NCI-H2081 treated with DMSO at 0.1 percent for 48 hours (cell line): ENCODE results near the gene C1orf159.

Experiments
- DNase-seq: peaks from one replicate; lab custom pipeline; 2025; lab: John Stamatoyannopoulos, UW

C1orf159 gene

DNA sequence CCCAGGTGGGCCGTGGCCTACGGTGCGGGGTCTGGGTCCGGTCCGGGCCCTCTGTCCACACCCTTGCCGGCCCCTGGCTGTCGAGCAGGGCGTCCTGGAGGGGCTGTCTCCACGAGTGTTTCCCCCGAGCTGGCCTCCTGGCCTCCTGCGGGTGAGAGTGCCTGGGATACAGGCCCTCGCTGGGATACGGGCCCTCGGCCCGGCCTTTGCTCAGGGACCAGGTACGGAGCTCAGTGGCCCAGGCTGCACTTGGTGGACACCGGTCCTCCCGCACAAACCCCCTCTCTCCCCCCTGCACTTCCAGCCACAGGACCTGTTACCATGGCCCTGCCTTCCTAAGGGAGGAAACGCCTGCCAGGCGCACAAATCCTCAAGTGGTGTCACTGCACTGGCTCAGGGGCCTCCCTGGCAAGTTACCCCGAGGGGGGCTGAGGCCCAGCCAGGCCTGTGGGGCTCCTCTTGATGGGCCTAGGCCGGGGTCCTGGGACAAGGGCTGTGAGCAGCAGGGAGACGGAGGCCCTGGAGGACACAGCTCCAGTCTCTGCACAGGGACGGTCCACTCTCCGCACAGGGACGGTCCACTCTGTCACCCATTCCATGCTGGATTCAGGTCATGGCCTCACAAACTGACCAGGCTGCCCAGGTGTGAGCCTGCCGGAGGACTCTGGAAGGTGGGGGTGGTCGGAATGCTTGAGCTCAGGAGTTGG lies 23.6 kb downstream of the C1orf159 start:
- DNase-seq = no peak

DNA sequence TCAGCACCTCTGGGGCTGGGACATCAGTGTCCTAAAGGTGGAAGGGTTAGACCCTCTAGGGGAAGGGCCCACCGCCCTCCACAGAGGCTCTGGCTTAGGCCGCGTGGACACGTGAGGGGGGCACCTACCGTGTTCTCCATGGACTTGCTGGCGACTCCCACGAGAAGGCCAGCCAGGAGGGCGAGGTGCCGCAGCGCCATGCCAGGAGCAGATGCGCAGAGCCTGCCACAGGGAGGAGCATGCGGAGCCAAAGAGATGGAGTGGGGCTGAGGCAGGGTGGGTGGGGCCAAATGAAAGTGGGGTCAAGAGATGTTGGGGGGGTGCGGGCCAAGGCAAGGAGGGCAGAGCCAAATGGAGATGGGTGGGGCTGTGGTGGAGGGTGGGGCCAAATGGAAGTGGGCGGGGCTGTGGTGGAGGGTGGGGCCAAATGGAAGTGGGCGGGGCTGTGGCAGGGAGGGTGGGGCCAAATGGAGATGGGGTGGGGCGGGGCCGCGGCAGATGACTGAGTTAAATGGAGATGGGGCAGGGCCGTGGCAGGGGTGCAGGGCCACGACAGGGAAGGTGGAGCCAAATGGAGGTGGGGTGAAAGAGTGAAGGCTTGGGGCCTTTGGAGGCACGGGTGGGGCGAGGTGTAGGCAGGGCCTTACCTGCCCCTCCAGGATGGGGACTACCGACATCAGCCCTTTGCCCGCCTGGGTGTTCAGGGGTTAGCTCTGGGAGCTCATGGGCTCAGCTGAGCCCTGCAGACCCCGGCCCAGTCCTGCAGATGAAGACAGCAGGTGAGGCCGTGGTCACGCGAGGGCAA lies 24.3 kb downstream of the C1orf159 start:
- no peak for DNase-seq

DNA sequence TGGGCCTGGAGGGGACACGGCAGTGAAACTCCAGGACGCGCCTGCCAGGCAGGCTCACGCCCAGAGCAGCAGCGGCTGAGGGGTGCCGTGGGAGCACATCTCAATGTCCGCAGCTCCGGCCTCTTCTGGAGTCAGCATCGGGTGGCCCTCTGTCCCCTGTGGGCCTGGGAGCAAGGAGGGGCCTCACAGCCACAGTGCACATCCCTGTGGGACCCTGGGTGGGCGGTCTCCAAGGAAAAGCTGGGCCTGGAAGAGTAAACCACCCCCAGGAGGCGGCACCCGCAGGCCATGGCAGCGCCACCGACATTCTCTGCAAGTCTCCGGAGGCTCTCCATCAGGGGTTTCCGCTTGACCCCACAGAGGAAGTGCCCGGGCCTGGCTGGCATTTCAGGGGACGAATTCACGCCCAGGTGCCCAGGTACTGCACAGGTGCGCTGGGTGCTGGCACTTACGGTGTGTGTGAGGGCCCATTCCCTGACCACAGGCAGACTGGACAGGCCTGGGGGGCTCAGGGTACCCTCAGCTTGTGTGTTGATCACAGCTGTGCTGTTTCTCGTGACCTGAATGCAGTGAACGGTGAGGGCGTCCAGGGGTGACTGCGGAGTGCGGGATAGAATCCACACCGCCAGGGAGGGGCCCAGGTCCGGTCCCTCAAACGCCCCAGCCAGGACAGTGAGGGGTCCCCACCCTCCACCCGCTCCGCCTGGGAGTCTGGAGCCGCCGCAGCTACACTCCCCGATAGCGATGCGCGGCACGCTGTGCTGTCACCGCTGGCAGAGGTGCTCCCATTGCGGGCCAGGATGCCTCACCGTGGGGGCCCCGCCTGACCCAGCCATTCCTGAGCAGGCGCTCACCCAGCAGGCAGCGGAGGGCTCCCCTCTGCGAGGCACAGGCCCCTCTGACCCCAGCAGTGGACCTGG lies 25.2 kb downstream of the C1orf159 start:
- no peak for DNase-seq

DNA sequence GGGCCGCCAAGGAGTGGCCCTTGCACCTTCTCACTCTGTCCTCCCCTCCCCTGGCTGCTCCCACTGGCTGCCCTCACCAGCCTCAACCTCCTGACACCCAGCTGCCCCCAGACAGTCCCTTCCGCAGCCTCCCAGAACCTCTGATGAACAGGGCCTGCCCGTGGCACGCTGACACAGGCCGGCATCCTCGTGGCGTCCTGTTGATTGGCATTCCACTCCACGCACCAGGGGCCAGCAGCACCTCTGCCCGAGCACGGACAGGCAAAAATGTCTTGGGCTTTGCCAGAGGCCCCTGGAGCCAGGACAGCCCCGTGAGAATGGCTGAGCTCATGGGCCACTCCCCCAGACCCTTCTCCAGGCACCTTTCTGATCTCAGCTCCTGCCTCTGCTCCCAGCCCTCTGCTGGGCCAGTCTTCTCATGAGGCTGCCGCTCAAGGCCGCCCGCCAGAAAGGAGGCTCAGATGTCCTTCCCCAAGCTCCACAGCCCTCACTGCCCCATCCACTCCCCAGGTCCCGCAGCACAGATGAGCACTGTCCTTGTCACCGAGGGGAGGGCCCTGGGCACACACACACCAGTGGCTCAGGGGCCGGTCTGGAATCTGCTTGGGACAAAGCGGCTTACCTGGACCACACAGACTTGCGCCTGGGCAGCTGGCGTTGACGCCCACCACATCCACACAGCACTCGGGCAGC lies 26.0 kb downstream of the C1orf159 start:
- no peak for DNase-seq

DNA sequence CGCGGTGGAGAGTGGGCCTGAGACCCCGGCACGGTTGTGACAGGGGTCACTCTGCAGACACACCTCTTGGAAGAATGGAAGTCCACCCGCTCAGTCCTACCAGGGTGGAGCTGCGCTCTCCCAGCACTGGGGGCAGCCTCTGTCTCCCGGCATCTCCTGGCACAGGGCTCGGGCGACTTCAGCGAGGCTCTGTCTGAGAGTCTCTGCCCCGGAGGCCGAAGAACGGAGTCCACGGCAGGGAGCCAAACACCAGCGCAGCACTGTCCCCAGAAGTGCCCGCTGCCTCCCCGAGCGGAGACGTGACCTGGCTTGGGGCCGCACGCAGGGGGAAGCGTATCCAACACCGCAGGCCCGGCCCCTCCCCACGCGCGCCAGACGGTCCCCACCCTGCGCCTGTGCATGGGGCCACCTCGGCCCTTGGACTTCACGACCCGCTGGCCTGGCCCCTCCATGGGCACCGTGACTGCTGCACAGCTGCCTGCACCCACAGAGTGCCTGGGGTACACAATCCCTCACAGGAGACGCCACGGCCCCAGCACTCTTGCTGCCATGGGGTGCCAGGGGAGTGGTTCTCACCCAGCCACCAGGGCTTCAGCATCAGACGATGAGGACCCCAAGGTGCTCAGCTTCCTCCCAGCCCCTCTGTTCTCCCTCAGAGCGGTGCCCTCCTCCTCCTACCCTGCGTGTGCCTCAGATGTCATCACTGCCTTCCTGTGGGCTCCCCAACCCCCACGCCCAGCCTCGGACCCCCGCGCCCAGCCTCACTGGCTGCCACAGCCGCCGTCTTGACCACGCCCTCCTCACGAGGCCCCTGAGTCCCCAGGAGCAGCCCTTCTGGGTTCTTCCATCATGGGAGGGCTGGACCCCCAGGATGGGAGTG lies 26.8 kb downstream of the C1orf159 start:
- no peak for DNase-seq

DNA sequence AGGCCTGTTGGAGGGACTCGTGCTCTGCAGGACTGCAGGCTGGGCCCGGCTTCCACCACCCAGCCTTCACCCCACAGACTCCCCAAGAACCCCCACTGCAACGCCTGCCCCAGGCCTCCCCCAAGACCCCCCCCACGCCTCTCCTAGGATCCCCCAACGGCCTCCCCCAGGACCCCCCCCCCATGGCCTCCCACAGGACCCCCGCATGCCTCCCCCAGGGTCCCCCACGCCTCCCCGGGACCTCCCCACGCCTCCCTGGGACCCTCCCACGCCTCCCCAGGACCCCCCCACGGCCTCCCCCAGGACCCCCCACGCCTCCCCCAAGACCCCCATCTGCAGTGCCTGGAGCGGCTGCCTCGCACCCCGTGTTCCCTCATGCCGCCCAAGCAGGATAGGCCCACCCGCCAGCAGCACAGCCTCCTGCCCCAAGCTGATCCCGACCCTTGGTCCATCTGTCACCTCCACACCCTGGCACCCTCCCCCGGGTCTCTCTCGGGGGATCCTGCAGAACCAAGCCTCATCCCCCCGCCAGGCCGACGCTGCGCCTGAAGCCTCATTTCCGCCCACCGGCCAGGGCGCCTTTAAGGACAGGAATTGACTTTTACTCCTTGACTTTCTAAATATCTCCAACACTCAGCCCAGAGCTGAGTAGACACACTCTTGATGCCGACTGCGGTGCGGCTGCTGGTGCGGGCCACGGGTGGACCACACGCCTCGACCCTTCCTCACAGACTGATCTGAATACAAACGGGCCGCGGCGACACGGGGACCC lies 27.7 kb downstream of the C1orf159 start:
- DNase-seq = no peak

- no peak for DNase-seq
Observed at GRCh38 chr1:1087351-1088028, 28.4 kb downstream of the C1orf159 start.

GRCh38 chr1:1086911-1087341 lies 29.0 kb downstream of the C1orf159 start:
- DNase-seq = no peak

DNA sequence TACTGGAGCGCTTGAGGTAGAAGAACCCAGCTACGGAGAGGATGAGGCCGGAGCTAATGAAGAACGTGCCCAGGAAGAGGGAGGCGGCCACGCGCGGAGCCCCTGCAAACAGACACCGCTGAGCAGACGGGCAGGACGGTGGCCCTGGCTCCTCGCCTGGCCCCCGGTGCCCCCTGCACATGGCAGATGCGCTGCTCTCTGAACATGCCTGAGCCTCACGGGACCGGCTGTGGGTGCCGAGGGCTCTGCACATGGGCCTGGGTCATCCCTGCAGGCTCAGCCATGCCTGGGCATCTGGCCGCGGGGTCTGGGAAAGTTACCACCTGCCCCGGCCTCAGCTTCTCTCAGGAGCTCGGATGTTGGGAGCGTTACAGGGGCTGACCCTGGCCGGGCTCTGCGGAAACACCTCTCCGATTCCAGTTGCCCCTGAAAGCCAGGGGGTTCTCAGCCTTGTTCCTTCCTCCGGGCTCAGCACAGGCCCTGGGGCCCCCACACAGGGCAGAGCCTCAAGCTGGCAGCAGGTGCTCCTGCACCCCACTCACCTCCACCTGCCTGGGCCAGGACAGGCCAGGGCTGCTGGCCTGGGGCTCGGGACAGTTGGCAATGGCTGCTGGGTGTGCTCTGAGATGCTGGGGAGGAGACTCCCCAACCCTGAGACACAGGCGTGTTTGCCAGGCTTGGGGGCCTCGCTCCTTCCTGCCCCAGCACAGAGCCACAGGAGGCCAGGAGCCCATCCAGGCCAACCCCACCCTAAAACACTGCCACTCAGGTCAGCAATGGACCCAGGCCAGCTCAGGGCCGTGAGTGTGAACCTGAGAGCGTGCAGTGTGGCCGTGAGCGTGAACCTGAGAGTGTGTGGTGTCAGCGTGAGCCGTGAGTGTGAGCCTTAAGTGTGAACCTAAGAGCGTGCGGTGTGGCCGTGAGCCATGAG lies 29.7 kb downstream of the C1orf159 start:
- DNase-seq = no peak

DNA sequence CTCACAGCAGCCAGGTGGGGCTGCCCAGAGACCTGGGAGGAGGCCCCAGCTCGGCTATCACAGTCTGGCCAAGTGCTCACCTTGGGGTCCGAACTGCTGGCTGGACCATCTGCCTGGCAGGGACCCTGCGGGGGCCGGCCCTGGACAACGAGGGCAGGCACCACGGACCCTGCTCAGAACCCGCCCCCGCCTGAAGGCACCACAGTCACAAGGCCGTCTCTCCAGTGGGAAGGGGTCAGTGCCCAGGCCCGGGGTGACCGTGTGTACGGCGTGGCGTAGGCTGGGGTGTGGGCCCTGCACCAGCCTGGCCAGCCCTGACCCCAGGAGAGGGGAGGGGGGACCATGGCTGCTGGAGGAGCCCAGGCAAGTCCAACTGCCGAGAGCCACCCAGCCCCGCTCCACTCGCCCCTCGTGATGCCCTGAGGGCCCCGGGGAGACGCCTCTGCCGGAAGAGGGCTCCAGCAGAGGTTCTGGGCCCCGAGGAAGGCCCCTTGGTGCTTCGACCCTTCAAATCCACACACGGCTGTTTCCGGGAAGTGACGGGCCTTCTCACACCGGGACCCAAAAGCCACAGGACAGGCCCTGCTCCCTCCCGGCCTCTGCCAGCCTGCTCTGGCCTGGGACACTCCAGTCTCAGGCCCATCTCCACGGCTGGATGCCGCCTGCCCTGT lies 30.6 kb downstream of the C1orf159 start:
- no peak for DNase-seq

- no peak for DNase-seq
Observed at GRCh38 chr1:1084372-1085170, 31.3 kb downstream of the C1orf159 start.

DNA sequence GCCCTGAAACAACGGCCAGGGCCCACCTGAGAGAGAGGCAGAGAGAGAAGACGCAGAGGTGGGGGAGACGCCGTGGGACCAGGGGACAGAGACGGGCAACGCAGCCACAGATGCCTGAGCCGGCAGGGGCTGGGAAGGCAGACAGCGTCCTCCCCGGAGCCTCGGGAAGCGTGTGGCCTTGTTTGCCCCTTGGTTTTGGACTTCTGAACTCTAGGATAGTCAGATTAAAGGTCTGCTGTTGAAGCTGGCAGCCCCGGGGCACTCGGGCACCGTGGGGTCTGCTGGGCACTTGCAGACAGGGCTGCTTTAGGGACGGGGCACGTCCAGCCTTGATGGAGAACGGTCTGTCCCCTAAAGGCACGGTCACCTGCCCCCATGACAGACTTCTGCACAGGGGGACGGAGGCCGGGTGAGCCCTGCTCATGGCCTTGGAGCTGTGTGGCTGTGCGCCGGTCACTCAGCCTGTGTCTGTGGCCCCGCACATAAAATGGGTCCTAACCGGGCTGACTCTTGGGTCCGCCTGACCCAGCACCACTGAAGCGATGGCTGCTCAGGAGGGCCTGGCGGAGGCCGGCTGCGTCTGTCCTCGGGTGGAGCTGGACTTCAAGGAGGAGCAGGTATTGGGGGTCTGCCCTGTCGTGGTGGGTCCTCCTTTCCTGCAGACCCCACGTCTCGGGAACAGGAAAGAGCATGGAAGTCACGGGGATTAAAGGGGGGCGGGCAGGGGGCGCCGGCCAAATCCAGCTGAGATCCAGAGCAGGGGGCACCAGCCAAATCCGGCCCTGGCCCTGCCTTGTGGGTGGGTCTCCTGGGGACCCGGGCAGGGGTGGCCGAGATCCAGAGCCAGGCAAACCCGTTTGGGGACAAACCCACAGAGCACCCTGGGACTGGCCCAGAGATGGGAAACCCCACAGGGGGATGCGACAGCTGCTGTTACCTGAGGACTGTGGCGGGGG lies 32.2 kb downstream of the C1orf159 start:
- no peak for DNase-seq

DNA sequence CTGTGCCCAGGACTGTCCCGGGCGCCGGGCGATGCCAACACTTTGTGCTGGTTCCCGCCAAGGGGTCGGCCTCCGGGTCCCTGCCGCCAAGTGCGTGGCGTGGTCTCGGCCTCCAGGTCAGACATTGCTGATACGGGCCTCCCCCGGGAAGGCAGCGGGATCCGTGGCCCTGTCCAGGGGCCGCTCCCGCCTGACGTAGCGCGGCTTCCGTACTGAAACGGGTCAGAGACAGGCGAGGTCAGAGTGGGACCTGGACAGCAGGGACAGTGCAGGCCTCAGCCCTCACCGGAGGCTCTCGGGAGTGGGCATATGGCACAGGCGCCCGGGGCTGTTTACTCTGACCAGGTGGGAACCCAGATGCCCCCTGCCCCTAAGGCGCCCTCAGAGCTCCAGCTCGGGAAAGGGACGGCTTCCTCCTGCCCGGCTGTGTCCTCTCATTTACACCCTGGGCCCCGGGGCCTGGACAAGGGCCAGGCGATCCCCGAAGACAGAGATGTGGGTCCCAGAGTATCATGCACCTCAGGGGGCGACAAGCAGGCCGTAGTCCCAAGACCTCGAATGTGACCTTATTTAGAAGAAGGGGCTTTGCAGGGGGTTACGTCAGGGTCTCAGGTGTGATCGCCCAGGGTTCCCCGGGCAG lies 33.0 kb downstream of the C1orf159 start:
- no peak for DNase-seq

DNA sequence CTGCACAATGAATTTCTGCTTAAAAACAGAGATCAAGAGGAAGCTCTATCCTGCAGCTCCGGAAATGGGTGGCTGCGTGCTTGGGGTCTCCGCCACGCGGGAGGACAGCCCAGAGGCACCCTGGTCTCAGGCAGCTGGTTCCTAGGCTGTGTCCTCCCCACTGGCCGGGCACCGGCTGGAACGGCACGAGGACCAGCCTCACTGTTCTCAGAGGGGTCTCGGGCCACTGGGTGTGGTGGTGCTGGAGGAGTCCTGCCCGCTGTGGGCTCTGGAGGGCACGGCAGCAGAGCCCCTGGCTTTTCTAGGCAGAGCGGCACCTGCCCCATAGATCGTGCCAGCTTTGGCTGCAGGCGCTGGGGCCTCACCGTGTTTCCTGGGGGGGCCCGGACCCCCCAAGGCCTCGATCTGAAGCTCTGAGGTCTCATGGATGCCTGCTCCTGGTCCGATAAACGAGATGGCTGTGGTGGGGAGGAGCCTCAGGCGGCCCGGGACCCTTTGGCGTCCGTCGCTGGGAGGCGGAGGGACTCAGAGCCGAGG lies 33.6 kb downstream of the C1orf159 start:
- DNase-seq = no peak
